ENCODE results near the gene MUC12. TPM values are rescaled to one million over a fixed set of nuclear protein-coding genes. Genes with fewer than 3 reads are reported as not detected.
"Not testable (repeated sequence)": the region's sequence is repeated elsewhere in the genome, so short reads cannot be mapped to it uniquely, and the experiment has no call there.

Gene MUC12, protein sequence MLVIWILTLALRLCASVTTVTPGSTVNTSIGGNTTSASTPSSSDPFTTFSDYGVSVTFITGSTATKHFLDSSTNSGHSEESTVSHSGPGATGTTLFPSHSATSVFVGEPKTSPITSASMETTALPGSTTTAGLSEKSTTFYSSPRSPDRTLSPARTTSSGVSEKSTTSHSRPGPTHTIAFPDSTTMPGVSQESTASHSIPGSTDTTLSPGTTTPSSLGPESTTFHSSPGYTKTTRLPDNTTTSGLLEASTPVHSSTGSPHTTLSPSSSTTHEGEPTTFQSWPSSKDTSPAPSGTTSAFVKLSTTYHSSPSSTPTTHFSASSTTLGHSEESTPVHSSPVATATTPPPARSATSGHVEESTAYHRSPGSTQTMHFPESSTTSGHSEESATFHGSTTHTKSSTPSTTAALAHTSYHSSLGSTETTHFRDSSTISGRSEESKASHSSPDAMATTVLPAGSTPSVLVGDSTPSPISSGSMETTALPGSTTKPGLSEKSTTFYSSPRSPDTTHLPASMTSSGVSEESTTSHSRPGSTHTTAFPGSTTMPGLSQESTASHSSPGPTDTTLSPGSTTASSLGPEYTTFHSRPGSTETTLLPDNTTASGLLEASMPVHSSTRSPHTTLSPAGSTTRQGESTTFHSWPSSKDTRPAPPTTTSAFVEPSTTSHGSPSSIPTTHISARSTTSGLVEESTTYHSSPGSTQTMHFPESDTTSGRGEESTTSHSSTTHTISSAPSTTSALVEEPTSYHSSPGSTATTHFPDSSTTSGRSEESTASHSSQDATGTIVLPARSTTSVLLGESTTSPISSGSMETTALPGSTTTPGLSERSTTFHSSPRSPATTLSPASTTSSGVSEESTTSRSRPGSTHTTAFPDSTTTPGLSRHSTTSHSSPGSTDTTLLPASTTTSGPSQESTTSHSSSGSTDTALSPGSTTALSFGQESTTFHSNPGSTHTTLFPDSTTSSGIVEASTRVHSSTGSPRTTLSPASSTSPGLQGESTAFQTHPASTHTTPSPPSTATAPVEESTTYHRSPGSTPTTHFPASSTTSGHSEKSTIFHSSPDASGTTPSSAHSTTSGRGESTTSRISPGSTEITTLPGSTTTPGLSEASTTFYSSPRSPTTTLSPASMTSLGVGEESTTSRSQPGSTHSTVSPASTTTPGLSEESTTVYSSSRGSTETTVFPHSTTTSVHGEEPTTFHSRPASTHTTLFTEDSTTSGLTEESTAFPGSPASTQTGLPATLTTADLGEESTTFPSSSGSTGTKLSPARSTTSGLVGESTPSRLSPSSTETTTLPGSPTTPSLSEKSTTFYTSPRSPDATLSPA (N-terminal part only)
- under 0.01 TPM in 1 of 2 replicates, not detected in the other for total RNA-seq

DNA sequence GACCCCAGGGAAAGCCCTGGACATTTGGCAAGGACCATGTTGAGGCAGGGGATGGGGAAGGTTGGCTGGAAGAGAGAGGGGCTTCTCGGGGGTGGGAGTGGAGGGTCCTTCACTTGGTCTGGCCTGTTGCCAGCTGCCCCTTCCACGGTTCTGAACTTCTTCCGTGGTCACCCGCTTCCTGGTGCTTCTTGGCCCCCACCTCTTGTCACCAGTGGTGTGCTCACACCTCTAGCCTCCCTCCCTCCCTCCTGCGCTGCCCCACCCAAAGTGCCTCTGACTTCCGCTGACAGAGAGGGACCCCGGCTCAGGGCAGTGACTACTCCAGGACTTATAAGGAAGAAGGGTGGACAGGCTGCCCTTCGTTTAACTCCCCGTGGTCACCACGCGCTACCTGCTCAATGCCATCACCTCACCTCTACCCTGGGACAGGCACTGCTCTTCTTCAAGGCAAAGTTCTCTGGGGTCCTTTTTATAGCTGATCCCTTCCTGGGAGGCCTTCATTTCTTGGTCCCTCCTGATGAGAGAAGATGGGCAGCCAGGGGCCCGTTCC lies at the start of gene MUC12:
TSS of gene MUC12 (plus strand) at position 500 of the 550 bp plus-strand sequence. CDS start 58 bp downstream, outside the sequence.
- DNase-seq (ENCODE audit: low read depth, low spot score), result no peak

DNA sequence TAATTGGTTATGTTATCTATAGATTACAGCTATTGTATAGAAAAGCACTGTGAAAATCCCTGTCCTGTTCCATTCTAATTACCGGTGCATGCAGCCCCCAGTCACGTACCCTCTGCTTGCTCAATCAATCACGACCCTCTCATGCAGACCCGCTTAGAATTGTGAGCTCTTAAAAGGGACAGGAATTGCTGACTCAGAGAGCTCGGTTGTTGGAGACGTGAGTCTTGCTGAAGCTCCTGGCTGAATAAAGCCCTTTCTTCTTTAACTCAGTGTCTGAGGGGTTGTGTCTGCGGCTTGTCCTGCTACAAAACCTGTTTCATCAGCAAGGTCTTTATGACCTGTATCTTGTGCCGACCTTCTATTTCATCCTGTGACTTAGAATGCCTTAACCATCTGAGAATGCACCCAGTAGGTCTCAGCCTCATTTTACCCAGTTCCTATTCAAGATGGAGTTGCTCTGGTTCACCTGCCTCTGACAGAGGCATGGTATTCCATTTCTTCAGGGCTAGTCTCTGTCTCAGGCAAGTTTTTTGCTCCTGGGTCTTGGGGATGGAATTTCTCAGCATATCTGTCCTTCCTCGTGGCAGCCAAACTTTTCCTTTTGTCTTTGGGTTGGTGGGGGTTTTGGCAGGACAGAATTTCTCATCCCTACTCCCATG lies 49.5 kb upstream of the MUC12 start:
- not testable (repeated sequence) for DNase-seq (ENCODE audit: low read depth, low spot score)

DNA sequence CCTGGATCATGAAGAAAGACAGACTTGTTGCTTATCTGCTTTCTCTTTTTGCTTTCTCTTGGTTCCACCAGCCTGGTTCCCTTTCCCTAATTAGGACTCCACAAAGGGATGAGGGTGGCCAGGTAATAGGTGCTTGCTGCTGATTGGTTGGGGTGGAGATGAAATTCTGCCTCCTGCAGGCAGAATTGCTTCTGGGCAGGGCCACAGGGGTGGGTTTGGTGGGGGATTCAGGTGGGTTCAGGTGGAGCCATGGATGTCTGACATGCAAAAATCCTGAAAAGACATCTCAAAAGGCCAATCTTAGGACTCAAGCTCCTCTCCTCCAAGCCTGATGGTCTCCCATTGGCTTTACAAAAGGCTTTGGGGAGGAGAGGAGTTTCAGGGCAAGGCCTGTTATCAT lies 48.3 kb upstream of the MUC12 start:
- DNase-seq (ENCODE audit: low read depth, low spot score), result no peak

DNA sequence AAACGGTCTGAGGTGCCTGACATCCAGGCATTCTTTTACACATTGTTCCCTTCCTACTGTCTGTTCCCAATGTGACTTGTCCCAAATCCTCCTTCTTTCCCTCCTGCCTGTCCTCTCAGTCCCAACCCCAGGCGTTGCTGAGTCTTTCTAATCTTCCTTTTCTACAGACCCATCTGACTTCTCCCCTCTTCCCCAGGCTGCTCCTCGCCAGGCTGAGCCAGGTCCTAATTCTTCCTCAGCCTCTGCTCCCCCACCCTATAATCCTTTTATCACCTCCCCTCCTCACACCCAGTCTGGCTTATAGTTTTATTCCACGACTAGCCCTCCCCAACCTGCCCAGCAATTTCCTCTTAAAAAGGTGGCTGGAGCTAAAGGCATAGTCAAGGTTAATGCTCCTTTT lies 45.7 kb upstream of the MUC12 start:
- not testable (repeated sequence) for DNase-seq (ENCODE audit: low read depth, low spot score)

DNA sequence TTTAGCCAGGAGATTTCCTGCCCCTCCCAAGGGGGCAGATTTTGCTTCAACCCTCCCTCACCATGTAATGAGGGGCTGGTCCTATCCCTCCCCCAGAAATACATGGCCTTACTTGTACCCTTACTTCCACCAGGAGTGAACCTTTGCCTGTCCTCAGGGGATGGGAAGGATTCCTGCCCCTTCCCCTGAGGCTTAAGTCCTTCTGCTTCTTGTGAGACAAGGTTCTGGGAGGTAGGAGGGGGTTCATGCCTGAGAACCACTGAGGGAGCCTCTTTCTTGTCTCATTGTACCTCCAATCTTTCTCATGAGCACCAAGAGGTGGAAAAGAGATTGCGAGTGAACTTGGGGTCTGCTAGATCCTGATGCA lies 39.6 kb upstream of the MUC12 start:
- no peak for DNase-seq (ENCODE audit: low read depth, low spot score)

DNA sequence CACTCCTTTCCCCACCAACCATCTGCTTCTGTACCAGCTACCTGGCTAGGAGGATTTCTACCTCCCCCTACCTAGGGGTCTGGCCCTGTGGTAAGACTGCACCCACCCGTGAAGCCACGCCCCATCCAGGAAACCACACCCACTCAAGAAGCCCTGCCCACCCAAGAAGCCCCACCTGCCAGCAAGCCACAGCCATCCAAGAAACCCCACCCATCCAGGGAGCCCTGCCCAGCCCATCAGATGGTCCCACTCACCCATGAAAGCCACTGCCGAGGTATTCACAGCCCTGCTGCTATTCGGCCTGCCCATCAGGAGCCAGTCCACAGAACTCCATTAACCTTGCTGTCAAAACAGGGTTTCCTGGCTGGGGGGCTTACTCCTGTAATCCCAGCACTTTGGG lies 35.6 kb upstream of the MUC12 start:
- DNase-seq (ENCODE audit: low read depth, low spot score), result no peak

DNA sequence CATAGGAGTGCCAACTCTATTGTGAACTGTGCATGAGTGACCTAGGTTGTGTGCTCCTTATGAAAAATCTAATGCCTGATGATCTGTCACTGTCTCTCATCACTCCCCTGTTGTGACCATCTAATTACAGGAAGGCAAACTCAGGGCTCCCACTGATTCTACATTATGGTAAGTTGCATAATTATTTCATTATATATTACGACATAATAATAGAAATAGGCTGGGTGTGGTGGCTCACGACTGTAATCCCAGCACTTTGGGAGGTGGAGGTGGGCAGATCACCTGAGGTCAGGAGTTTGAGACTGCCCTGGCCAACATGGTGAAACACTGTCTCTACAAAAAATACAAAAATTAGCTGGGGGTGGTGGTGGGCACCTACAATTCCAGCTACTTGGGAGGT lies 34.0 kb upstream of the MUC12 start:
- DNase-seq (ENCODE audit: low read depth, low spot score), result not testable (repeated sequence)

DNA sequence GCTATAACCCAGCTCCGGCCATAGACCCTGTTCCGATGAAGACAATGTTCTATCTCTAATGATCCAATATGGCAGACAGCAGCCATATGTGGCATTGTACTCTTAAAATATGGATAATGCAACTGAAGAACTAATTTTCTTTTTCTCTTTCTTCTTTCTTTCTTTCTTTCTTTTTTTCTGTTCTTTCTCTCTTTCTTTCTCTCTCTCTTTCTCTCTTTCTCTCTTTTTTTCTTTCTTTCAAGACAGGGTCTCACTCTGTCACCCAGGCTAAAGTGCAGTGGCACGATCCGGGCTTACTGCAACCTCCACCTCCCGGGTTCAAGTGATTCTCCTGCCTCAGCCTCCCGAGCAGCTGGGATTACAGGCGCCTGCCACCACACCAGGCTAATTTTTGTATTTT lies 33.2 kb upstream of the MUC12 start:
- not testable (repeated sequence) for DNase-seq (ENCODE audit: low read depth, low spot score)

DNA sequence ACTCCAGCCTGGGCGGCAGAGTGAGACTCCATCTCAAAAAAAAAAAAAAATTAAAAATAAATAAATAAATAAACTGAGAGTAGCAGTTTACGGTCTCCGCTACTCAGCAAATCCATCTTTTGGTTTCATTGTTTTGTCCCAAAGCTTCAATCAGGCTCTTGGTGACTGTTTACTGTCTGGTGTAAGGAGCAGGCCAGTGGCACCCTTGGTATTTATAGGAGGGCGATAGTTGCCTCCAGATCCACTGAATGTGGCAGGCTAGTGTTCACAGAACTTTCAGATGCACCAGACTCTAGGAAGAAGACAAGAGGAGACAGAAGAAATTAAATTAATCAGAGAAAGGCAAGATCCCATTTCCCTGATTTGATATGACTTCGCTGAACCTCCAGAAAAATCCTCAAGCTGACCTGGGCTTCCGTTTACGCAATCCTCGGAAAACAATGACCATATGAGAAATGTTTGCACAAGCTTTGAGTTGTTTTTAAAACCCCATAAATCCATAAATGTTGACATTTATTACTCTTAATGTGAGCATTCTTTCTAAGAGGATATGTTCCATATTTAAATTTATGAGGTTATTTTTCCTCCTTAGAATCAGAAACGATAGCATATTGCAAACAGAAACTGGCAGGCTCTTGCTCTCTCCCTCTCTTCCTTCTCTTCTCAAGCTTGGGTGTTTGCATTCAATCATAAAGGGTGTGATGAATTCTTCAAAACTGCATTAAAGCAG lies 27.2 kb upstream of the MUC12 start:
- DNase-seq (ENCODE audit: low read depth, low spot score), result no peak

DNA sequence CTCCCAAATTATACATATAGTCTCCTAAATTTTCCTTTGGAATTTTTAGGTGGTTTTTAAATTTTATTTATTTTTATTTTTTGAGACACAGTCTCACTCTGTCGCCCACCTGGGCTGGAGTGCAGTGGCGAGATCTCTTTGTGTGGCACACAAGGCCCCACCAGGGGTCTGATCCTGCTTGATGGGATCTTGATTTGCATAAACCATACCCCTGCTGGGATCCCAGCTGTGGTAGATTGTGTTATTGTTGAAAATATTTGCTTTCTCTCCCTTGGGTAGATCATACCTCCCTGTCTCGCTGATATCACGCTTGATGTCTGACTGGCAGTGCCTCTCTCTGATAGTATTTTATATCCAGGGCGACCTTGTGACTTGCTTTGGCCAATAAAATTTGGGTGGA lies 25.7 kb upstream of the MUC12 start:
- DNase-seq (ENCODE audit: low read depth, low spot score), result no peak

DNA sequence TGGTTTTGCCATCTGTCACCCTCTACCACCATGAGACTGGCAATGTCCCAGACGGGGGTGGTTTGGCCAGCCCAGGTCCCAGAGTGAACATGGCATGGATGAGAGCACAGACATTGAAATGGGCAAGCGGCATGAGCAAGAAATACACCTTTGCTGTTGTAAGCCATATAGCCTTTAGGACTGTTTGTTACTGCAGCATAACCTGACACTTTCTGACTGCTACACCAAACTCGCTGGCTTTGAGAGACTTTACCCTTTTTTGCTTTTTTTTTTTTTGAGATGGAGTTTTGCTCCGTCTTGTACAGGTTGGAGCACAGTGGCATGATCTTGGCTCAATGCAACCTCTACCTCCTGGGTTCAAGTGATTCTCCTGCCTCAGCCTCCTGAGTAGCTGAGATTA lies 25.2 kb upstream of the MUC12 start:
- DNase-seq (ENCODE audit: low read depth, low spot score), result no peak

DNA sequence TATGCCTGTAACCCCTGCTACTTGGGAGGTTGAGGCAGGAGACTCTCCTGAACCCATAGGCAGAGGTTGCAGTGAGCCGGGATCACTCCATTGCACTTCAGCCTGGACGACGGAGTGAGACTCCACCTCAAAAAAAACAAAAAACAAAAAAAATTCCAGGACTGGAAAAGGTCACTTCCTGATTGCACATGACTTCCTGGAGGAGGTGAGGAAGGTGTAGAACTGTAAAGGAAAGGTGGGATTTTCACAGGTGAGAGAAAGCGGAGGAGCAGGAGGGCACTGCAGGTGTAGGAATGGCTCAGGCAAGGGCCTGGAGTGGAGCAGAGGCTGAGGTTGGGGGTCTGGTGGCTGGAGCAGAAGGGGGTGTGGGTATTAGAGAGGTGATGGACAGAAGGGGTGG lies 23.3 kb upstream of the MUC12 start:
- DNase-seq (ENCODE audit: low read depth, low spot score), result no peak

DNA sequence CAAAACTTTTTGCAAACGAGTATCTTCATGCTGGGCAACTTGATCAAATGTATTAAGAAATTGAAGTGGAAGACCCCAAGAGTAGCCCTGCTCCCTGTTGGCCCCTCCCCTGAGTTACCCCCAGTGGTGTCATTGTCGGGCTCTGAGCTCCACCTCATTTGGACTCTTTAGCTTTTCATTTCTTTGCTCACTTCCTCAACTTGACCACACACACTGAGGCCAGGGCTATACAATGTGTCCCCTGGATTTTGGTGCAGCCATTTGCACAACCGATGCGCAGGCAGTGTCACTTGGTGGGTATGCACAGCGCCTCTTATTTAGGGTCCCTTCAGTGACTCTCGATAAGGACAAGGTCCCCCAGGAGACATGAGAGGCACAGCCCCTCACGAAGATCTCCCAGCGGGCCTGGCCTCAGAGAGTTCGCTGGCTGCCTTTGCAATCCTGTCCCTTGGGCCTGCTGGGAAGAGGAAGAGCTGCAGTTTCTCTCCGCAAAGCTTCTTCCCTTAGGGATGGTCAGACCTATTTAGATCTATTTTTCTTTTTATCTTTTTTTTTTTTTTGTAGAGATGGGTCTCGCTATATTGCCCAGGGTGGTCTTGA lies 22.5 kb upstream of the MUC12 start:
- DNase-seq (ENCODE audit: low read depth, low spot score), result no peak

DNA sequence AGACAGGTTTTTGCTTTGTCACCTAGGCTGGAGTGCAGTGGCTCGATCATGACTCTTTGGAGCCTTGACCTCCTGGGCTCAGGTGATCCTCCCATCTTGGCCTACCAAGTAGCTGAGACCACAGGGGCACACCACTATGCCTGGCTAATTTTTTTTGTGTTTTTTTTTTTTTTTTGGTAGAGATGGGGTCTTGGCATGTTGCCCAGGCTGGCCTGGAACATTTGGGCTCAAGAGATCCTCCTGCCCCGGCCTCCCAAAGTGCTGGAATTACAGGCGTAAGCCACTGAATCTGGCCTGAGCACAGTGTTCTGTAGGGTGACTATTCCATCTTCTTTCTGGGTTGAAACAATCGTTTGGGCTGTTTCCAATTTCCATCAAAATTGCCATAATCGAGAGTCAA lies 21.6 kb upstream of the MUC12 start:
- DNase-seq (ENCODE audit: low read depth, low spot score), result no peak

DNA sequence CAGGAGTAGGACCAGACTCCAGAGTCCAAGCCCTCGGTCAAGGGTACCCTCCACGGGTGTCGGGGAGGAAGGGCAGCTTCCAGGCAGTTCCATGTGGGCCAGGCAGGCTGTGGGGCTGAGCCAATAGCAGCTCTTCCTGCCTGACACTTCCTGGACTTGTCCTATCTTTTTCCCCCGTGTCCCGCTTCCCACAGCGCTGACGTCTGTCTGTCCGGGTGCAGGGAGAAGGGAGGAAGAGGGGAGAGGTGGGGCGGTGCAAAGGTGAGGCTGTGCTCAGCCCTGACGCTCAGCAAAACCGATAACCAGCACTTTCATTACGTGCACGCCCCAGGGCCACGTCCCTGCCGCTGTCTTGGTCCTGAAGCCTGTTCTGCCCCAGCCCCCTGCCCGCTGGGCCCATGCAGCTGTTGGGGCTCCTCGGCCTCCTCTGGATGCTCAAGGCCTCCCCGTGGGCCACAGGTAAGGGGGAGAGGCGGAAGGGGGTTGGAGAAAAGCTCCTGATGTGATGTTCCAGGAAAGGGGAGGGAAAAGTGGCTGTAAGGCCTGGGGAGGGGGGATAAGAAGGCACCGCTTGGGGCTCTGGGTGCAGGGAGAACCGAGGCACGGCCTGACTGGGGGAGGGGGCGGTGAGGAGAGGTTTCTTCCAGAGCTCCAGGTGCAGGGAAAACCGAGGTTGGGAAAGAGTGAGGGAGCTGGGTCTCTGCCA lies 20.0 kb upstream of the MUC12 start, which contains the start of gene MUC3A:
TSS of gene MUC3A (plus strand) at position 308 of the 706 bp plus-strand sequence. CDS start at position 399, 91 bp downstream.
- DNase-seq (ENCODE audit: low read depth, low spot score), result no peak

DNA sequence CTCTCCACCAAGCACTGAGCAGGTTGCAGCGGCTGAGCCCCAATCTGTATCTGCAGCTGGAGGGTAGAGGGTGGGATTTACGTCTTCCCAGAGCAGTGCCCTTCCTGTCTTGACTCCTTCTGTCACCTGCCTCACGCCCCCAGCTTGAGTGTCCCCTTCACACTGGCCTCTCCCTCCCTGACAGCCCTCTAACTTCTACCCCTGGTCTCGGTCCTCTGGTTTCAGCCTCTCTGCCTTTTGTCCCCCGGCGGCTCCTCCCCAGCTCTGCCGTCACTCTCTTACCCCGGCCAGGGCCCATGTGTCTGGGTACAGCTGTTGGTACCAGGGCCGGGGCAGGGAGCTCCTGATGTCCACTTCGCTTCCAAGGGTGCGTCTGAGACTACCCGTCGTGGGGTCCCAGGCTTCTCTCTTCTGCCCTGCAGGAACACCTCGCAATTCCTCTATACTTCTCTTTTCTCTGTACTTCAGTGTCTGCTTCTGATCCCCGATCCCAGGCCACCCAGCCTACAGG lies 19.4 kb upstream of the MUC12 start:
- DNase-seq (ENCODE audit: low read depth, low spot score), result no peak

DNA sequence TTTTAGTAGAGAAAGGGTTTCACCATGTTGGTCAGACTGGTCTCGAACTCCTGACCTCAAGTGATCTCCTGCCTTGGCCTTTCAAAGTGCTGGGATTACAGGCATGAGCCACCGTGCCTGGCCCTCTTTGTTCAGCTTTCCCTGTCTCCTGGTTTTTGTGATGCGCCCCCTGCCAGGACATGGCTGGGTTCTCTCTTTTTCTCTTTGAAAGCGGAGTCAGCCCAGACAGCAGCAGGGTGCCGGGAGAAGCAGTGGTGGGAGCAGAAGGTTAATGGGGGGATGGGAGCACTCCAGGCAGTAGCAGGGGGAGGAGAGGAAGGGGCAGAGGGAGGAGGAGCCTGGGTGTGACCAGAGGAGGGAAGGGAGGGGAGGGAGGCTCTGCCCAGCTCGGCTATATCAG lies 18.2 kb upstream of the MUC12 start:
- DNase-seq (ENCODE audit: low read depth, low spot score), result no peak

DNA sequence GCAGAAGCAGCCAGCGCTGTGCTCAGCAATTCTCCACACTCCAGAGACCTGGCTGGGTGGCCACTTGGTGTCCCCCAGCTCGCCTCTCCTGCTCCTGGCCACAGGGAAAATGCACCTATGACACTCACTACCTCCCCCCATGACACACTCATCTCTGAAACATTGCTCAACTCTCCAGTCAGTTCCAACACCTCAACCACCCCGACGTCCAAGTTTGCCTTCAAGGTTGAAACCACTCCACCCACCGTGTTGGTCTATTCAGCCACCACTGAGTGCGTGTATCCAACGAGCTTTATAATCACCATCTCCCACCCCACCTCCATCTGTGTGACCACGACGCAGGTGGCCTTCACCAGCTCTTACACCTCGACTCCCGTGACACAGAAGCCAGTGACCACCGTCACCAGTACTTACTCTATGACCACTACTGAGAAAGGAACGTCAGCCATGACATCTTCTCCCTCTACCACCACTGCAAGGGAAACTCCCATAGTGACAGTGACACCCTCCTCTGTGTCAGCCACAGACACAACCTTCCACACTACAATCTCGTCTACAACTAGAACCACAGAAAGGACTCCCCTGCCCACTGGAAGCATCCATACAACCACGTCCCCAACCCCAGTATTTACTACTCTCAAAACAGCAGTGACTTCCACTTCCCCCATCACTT lies 17.3 kb upstream of the MUC12 start:
- no peak for DNase-seq (ENCODE audit: low read depth, low spot score)

Data from pulmonary artery endothelial cell (primary cell).